Testis (tissue), 2 donors: ENCODE measurements around the gene STMND1.

Experiments
- POLR2A ChIP-seq: fragments of 450-650 bp; IDR thresholded peaks from one replicate; pipeline ENCODE4 v1.6.1; 2017; ENCODE audit warnings: antibody characterized with exemption, mild to moderate bottlenecking, moderate library complexity
- TF ChIP-seq, protein P1 (sequence below), 3 experiments: fragments of 450-650 bp in 2 of 3; fragments of 200-600 bp in 1 of 3; sonication (generic) in 1 of 3; IDR thresholded peaks; one replicate each; pipeline ENCODE4 v1.5.1; 2016 to 2019; ENCODE audit warnings: antibody characterized with exemption in 3 of 3, mild to moderate bottlenecking in 2 of 3, moderate library complexity in 1 of 3

DNA sequence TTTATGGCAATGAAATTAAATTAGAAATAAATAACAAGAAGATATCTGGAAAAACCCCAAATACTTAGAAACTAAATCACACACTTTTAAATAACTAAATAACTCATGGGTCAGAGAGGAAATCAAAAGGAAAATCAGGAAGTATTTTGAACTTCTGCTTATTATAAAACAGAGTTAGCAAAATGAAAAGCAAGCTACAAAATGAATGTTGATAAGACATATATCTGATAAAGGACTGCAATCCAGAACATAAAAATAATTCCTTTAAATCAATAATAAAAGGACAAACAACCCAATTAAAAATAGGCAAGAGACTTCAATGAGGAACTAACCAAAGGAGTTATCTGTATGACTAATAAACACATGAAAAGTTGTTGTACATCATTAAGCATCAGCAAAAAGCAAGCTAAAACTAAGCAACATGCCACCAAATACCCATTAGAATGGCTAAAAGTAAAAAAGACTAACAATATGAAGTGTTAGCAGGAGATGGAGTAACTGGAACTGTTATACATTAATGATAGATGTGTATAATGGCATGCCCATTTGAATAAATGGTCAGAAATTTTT lies 38.9 kb upstream of the STMND1 start:
- TF ChIP-seq, protein P1, sequence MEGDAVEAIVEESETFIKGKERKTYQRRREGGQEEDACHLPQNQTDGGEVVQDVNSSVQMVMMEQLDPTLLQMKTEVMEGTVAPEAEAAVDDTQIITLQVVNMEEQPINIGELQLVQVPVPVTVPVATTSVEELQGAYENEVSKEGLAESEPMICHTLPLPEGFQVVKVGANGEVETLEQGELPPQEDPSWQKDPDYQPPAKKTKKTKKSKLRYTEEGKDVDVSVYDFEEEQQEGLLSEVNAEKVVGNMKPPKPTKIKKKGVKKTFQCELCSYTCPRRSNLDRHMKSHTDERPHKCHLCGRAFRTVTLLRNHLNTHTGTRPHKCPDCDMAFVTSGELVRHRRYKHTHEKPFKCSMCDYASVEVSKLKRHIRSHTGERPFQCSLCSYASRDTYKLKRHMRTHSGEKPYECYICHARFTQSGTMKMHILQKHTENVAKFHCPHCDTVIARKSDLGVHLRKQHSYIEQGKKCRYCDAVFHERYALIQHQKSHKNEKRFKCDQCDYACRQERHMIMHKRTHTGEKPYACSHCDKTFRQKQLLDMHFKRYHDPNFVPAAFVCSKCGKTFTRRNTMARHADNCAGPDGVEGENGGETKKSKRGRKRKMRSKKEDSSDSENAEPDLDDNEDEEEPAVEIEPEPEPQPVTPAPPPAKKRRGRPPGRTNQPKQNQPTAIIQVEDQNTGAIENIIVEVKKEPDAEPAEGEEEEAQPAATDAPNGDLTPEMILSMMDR (IDR thresholded peaks at IDR 0.05) = no peak
- TF ChIP-seq POLR2A = no peak
